ENCODE results near the gene PCGF1. TPM values are rescaled to one million over a fixed set of nuclear protein-coding genes. Genes with fewer than 3 reads are reported as not detected.

Gene PCGF1
- total and polyA plus RNA-seq, 2 of the 13 experiments (the other 11 are each of a cell fraction or from before 2014, with no cell fraction given) = 20.4 to 22.6 TPM

DNA sequence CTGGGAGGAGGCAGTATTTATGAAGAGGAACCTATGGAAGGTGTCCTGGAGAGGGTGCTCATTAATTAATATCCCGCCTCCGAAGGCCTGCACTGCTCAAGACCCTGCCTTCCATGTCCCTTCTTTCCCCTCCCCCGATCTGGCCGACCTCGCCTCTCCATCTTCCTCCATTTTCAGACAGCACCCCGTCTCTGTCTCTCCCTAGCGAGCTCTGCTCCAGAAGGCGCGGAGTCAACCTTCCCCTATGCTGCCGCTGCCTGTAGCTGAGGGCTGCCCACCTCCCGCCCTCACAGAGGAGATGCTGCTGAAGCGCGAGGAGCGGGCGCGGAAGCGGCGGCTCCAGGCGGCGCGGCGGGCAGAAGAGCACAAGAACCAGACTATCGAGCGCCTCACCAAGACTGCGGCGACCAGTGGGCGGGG, 50.4 kb downstream of the PCGF1 start (continued):
- TF ChIP-seq, protein P1, sequence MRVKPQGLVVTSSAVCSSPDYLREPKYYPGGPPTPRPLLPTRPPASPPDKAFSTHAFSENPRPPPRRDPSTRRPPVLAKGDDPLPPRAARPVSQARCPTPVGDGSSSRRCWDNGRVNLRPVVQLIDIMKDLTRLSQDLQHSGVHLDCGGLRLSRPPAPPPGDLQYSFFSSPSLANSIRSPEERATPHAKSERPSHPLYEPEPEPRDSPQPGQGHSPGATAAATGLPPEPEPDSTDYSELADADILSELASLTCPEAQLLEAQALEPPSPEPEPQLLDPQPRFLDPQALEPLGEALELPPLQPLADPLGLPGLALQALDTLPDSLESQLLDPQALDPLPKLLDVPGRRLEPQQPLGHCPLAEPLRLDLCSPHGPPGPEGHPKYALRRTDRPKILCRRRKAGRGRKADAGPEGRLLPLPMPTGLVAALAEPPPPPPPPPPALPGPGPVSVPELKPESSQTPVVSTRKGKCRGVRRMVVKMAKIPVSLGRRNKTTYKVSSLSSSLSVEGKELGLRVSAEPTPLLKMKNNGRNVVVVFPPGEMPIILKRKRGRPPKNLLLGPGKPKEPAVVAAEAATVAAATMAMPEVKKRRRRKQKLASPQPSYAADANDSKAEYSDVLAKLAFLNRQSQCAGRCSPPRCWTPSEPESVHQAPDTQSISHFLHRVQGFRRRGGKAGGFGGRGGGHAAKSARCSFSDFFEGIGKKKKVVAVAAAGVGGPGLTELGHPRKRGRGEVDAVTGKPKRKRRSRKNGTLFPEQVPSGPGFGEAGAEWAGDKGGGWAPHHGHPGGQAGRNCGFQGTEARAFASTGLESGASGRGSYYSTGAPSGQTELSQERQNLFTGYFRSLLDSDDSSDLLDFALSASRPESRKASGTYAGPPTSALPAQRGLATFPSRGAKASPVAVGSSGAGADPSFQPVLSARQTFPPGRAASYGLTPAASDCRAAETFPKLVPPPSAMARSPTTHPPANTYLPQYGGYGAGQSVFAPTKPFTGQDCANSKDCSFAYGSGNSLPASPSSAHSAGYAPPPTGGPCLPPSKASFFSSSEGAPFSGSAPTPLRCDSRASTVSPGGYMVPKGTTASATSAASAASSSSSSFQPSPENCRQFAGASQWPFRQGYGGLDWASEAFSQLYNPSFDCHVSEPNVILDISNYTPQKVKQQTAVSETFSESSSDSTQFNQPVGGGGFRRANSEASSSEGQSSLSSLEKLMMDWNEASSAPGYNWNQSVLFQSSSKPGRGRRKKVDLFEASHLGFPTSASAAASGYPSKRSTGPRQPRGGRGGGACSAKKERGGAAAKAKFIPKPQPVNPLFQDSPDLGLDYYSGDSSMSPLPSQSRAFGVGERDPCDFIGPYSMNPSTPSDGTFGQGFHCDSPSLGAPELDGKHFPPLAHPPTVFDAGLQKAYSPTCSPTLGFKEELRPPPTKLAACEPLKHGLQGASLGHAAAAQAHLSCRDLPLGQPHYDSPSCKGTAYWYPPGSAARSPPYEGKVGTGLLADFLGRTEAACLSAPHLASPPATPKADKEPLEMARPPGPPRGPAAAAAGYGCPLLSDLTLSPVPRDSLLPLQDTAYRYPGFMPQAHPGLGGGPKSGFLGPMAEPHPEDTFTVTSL (CRISPR knock-in tag; IDR thresholded peaks at IDR 0.05; ENCODE audit: borderline replicate concordance) = peak; percentile 8; the same call in 1 of the 2 replicates
- TF ChIP-seq ZNF12 (CRISPR knock-in tag; IDR thresholded peaks at IDR 0.05) (no peak), SRF (IDR thresholded peaks at IDR 0.05; ENCODE audit: low read depth, low read length) (no peak), ARHGAP35 (CRISPR knock-in tag; IDR thresholded peaks at IDR 0.05; ENCODE audit: borderline replicate concordance) (0 out of 2 replicates have a peak, but pooled peaks have one; percentile 13), NCOA1 (CRISPR knock-in tag; IDR thresholded peaks at IDR 0.05) (no peak; the same call in 1 of the 2 replicates), SP140L (CRISPR knock-in tag; IDR thresholded peaks at IDR 0.05; ENCODE audit: borderline replicate concordance) (no peak), SMAD1 (CRISPR knock-in tag; IDR thresholded peaks at IDR 0.05; ENCODE audit: borderline replicate concordance, low read depth) (no peak), CTCF (CRISPR knock-in tag; IDR thresholded peaks at IDR 0.05) (peak; percentile 31; the same call in 1 of the 2 replicates), NFATC3 (CRISPR knock-in tag; IDR thresholded peaks at IDR 0.05) (no peak), NFYB (CRISPR knock-in tag; IDR thresholded peaks at IDR 0.05) (no peak), NFE2L1 (CRISPR knock-in tag; IDR thresholded peaks at IDR 0.05; ENCODE audit: borderline replicate concordance) (no peak), SMARCC2 (IDR thresholded peaks at IDR 0.05) (no peak), RFX1 (IDR thresholded peaks at IDR 0.05) (no peak), CREB3 (CRISPR knock-in tag; IDR thresholded peaks at IDR 0.05) (no peak)
- TF ChIP-seq, protein P2, sequence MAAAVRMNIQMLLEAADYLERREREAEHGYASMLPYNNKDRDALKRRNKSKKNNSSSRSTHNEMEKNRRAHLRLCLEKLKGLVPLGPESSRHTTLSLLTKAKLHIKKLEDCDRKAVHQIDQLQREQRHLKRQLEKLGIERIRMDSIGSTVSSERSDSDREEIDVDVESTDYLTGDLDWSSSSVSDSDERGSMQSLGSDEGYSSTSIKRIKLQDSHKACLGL (CRISPR knock-in tag; IDR thresholded peaks at IDR 0.05) = peak; percentile 11; the same call in 1 of the 2 replicates
- TF ChIP-seq, protein P3, sequence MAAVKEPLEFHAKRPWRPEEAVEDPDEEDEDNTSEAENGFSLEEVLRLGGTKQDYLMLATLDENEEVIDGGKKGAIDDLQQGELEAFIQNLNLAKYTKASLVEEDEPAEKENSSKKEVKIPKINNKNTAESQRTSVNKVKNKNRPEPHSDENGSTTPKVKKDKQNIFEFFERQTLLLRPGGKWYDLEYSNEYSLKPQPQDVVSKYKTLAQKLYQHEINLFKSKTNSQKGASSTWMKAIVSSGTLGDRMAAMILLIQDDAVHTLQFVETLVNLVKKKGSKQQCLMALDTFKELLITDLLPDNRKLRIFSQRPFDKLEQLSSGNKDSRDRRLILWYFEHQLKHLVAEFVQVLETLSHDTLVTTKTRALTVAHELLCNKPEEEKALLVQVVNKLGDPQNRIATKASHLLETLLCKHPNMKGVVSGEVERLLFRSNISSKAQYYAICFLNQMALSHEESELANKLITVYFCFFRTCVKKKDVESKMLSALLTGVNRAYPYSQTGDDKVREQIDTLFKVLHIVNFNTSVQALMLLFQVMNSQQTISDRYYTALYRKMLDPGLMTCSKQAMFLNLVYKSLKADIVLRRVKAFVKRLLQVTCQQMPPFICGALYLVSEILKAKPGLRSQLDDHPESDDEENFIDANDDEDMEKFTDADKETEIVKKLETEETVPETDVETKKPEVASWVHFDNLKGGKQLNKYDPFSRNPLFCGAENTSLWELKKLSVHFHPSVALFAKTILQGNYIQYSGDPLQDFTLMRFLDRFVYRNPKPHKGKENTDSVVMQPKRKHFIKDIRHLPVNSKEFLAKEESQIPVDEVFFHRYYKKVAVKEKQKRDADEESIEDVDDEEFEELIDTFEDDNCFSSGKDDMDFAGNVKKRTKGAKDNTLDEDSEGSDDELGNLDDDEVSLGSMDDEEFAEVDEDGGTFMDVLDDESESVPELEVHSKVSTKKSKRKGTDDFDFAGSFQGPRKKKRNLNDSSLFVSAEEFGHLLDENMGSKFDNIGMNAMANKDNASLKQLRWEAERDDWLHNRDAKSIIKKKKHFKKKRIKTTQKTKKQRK (IDR thresholded peaks at IDR 0.05; ENCODE audit: low read length) = no peak
- TF ChIP-seq, protein P4, sequence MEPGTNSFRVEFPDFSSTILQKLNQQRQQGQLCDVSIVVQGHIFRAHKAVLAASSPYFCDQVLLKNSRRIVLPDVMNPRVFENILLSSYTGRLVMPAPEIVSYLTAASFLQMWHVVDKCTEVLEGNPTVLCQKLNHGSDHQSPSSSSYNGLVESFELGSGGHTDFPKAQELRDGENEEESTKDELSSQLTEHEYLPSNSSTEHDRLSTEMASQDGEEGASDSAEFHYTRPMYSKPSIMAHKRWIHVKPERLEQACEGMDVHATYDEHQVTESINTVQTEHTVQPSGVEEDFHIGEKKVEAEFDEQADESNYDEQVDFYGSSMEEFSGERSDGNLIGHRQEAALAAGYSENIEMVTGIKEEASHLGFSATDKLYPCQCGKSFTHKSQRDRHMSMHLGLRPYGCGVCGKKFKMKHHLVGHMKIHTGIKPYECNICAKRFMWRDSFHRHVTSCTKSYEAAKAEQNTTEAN (CRISPR knock-in tag; conservative IDR thresholded peaks at IDR 0.05) = no peak
